Pancreas (tissue), 10 donors: ENCODE measurements around the gene ABTB2. TPM values are rescaled to one million over a fixed set of nuclear protein-coding genes. Genes with fewer than 3 reads are reported as not detected.

ENCODE experiments used
- ATAC-seq, 4 donors: fragments of 200-7000 bp; cut with Tn5 transposase; one replicate each; pipeline versions ENCODE4 v1.8.0 to v1.9.1; 2020; ENCODE audit warnings: mild to moderate bottlenecking in 4 of 4, moderate library complexity in 4 of 4
- DNase-seq, 6 donors: peaks; one replicate each; pipeline ENCODE4 v3.0.0-alpha.2; 2020
- FAIRE-seq: peaks from 2 replicates; lab custom pipeline; 2012; peaks lifted over from hg19 to GRCh38; lab: Jason Lieb, UNC
- H3K27ac ChIP-seq, 4 donors: fragments of 200-600 bp; sonication (generic); 1 replicate in 3 of 4; 2 replicates in 1 of 4; pipeline versions ENCODE4 v1.5.0 to v1.8.0; 2020
- H3K27me3 ChIP-seq, 4 donors: fragments of 200-600 bp; one replicate each; pipeline ENCODE4 v1.8.0; 2021
- H3K36me3 ChIP-seq, 3 donors: fragments of 200-600 bp; sonication (generic) in 1 of 3; one replicate each; pipeline versions ENCODE4 v1.5.0 to v1.8.0; 2020 to 2021
- H3K4me1 ChIP-seq, 3 donors: fragments of 200-600 bp; one replicate each; pipeline ENCODE4 v1.8.0; 2021
- H3K4me3 ChIP-seq, 4 donors: fragments of 200-600 bp; sonication (generic) in 2 of 4; one replicate each; pipeline versions ENCODE4 v1.5.0 to v1.8.0; 2020 to 2021
- H3K9me3 ChIP-seq, 4 donors: fragments of 200-600 bp; one replicate each; pipeline ENCODE4 v1.8.0; 2021
- WGBS, 2 donors: extraction: QIAGEN DNeasy Blood & Tissue Kit; methylation state at CpG; one replicate each; pipeline ENCODE4 v1.1.7; 2013; 5-methylcytosine and 5-hydroxymethylcytosine counted together
- intact Hi-C, 3 donors: fragments of 100-400 bp; cut with DNase I; formaldehyde crosslinking; loops; one replicate each; pipeline versions ENCODE4 v1.11.1 to v1.14.2; 2022
- polyA plus RNA-seq, 2 donors: library from polyadenylated mRNA; stranded (reverse); fragments of 200-250 nt; gene quantifications; one replicate each; pipeline ENCODE4 v1.2.3, GENCODE V29; 2013
- total RNA-seq, 6 donors: library from RNA; stranded (reverse); fragmentation: NEBNext Ultra II Directional in 4 of 6; extraction: Animal tissue kit (Norgen Biotek cat#: 25700) in 4 of 6; gene quantifications; one replicate each; pipeline versions ENCODE4 v1.2.1 to v1.2.4, GENCODE V29; 2021 to 2023
- TF ChIP-seq, protein P1 (sequence below), 4 donors: fragments of 200-600 bp; sonication (generic) in 3 of 4; IDR thresholded peaks; one replicate each; pipeline versions ENCODE4 v1.5.0 to v1.8.0; 2021; ENCODE audit warnings: antibody characterized with exemption in 4 of 4
- donor health status: healthy with polysubstance abuse.
- donor health status: DM: no; HTN: no; CAD: no; lungs with moderate emphysema.
- donor health status: DM: no; HTN: no; CAD: no.
- donor health status: control.
- donor health status: control.
- donor health status: Bipolar disorder and iron deficiency.
- donor health status: DM: yes; HTN: yes; CAD: no.
- donor health status: DM: no; HTN: no; CAD: no.
- donor health status: DM: no; HTN: no; CAD: no.
- donor health status: DM: yes; HTN: yes; CAD: no.

The ABTB2 gene
- total and polyA plus RNA-seq, 8 donors = 0.63 to 4.4 (median 1.9) TPM

DNA sequence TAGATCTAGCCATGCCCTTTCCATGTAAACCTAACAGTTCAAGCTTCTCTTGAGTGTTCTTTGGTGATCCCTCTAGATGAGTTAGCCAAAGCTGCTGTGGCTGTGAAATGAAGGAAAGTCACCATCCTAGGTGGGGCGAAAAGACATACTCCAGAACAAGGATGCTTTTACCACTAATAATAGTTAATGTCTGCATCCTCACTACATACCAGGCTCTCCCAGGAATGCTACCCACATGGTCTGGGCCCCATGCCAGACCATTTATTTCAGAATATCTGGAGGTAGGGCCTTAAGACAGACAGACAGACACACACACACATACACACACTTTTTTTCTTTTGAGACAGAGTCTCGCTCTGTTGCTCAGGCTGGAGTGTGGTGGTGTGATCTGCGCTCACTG, 14.7 kb downstream of the ABTB2 start:
- no peak for DNase-seq
- H3K36me3 ChIP-seq = no peaks in the 10 kb centered on the region
- peaks cover 0 to 6% (median 0%) of the 10 kb centered on the region in 3 donors for H3K4me1 ChIP-seq
- intact Hi-C loops = no loop called here
- WGBS, 2 donors = 97% methylated on average over 3 of the region's 3 CpGs
- no peaks in the 10 kb centered on the region for H3K27me3 ChIP-seq
- no peak overlapping the region for H3K4me3 ChIP-seq
- FAIRE-seq = no peak
- no peak overlapping the region for H3K27ac ChIP-seq
- TF ChIP-seq, protein P1, sequence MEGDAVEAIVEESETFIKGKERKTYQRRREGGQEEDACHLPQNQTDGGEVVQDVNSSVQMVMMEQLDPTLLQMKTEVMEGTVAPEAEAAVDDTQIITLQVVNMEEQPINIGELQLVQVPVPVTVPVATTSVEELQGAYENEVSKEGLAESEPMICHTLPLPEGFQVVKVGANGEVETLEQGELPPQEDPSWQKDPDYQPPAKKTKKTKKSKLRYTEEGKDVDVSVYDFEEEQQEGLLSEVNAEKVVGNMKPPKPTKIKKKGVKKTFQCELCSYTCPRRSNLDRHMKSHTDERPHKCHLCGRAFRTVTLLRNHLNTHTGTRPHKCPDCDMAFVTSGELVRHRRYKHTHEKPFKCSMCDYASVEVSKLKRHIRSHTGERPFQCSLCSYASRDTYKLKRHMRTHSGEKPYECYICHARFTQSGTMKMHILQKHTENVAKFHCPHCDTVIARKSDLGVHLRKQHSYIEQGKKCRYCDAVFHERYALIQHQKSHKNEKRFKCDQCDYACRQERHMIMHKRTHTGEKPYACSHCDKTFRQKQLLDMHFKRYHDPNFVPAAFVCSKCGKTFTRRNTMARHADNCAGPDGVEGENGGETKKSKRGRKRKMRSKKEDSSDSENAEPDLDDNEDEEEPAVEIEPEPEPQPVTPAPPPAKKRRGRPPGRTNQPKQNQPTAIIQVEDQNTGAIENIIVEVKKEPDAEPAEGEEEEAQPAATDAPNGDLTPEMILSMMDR (IDR thresholded peaks at IDR 0.05) = no peak
- no peaks in the 10 kb centered on the region for H3K9me3 ChIP-seq
- ATAC-seq = no peak

DNA sequence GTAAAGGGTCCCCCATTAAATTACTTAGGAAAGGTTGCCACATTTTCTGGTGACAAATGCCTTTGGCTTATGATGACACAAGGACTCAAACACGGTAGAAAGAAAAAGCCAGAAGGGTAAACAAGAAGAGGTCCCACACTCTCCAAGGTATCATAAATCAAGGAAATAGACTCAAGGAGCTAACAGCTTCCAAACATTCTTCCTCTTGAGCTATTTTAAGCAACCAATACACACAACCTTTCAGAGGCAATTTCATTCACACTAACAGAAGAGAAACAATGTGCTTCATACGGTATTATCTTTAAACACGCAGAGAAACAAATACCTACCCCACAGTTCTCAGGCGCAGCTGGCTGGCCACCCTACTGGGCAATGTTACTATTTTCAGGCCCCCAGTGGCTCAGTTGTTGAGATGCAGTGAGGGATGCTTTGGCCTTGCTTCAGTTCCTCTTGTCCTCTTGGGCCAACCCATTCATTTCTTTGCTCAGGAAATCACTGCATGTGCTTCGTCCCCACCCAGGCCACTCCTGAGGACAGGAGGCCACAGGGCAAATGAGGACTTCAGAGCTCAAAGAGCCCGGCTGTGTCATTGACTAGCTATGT, 15.8 kb downstream of the ABTB2 start:
- Histone ChIP-seq H3K4me3 (no peak overlapping the region), H3K27ac (no peak overlapping the region), H3K9me3 (no peaks in the 10 kb centered on the region), H3K27me3 (no peaks in the 10 kb centered on the region), H3K36me3 (no peaks in the 10 kb centered on the region), H3K4me1 (peaks cover 0 to 6% (median 0%) of the 10 kb centered on the region in 3 donors)
- WGBS, 2 donors = 76 to 77% methylated on average over 6 of the region's 6 CpGs
- TF ChIP-seq, protein P1 (IDR thresholded peaks at IDR 0.05) = no peak
- intact Hi-C loops = no loop called here
- no peak for ATAC-seq
- FAIRE-seq = no peak
- DNase-seq = no peak

DNA sequence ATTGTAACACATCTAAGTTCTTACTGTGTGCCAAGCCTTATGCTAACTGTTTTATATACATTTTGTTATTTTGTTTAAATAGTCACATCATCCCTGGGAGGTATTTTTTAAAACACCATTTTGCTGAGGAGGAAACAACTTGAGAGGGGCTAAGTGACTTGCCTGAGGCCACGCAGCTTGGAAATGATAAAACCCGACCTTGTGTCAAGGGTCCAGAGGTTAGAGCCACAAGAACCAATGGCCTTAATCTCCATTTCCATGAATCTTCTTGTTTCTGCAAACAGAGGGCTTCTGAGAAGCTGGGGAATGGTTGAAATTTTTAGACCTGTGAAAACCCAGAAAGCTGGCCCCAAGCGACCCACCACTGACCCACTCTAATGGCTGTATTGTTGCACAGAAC, 16.7 kb downstream of the ABTB2 start:
- DNase-seq (no peak), FAIRE-seq (no peak), ATAC-seq (no peak)
- Histone ChIP-seq H3K9me3 (no peaks in the 10 kb centered on the region), H3K36me3 (no peaks in the 10 kb centered on the region), H3K27ac (no peak overlapping the region), H3K4me1 (peaks cover 0 to 6% (median 0%) of the 10 kb centered on the region in 3 donors), H3K4me3 (no peak overlapping the region), H3K27me3 (no peaks in the 10 kb centered on the region)
- TF ChIP-seq, protein P1 (IDR thresholded peaks at IDR 0.05) = no peak
- intact Hi-C loops = no loop called here
- WGBS, 2 donors = 82 to 83% methylated on average over 3 of the region's 3 CpGs

DNA sequence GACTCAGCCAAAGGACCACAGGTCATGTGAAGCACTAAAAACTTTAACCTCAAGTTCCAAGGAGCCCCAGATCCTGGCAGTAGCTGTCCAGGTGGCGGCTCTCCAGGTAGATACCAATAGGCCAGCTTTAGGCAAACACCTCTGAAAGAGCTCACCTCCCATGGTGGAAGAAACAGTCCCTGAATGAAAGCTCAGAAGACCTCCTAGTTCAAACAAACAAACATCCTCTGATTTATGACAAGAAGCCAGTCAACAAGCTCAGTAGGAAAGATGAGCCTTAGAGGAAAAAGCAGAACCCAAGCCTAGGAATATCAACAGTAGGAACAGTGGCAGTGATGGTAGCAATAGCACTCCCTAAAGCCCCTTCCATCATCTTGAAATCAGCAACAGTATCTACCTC, 17.2 kb downstream of the ABTB2 start:
- ATAC-seq = no peak

More for the DNA sequence above, 17.2 kb downstream of the ABTB2 start:
- FAIRE-seq = no peak
- H3K9me3 ChIP-seq = no peaks in the 10 kb centered on the region
- H3K27ac ChIP-seq = no peak overlapping the region
- intact Hi-C loops = no loop called here
- peaks cover 0 to 6% (median 0%) of the 10 kb centered on the region in 3 donors for H3K4me1 ChIP-seq
- TF ChIP-seq, protein P1 (IDR thresholded peaks at IDR 0.05) = no peak
- H3K27me3 ChIP-seq = no peaks in the 10 kb centered on the region
- DNase-seq = no peak
- WGBS, 2 donors = 91% methylated on average over 1 of the region's 1 CpG
- H3K4me3 ChIP-seq = no peak overlapping the region
- no peaks in the 10 kb centered on the region for H3K36me3 ChIP-seq
